ENCODE measurements around the gene NRXN3. TPM values are rescaled to one million over a fixed set of nuclear protein-coding genes. Genes with fewer than 3 reads are reported as not detected.

Gene NRXN3
- total RNA-seq, 1 experiment from 2014 or later, result 1.1 TPM

DNA sequence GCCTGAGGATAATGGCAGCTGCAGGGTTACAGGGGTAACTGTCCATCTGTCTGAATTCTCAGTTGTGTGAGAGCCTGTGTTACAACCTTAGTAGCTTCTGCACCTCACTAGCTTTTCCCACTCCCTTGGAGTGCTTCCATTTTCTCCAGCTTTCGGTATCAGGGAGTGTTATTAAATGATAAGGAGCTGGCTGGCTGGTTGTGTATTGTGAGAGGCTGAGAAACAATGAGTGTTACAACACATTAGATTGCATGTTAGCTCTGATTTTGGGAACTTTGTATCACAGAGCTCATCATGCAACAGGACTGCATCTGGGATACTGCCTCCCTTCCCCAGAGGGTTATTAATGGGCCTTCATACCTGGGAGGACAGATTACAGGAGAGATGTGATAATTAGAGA lies 1317.5 kb downstream of the NRXN3 start:
- Histone ChIP-seq H3K27ac (ENCODE audit: low read length) (no peak overlapping the region), H3K9ac (ENCODE audit: low read length) (no peak overlapping the region), H3K9me2 (replicated peaks; ENCODE audit: low read length) (no peaks in the 10 kb centered on the region), H3K79me2 (ENCODE audit: low read length) (no peaks in the 10 kb centered on the region), H3K4me3 (ENCODE audit: low read length) (no peak overlapping the region), H3K27me3 (ENCODE audit: low read length) (no peaks in the 10 kb centered on the region), H3K9me3 (ENCODE audit: low read length) (no peaks in the 10 kb centered on the region), H3F3A (ENCODE audit: low read length, unreplicated experiment) (no peaks in the 10 kb centered on the region), H3K4me2 (ENCODE audit: low read length) (no peak overlapping the region), H3K4me1 (ENCODE audit: insufficient read depth, low read length) (peaks cover 16% of the 10 kb centered on the region), H3K36me3 (ENCODE audit: low read depth, low read length) (no peaks in the 10 kb centered on the region), H2AFZ (ENCODE audit: low read length) (no peak overlapping the region), H4K20me1 (ENCODE audit: low read length) (no peaks in the 10 kb centered on the region)
- intact Hi-C loops (cut with micrococcal nuclease), result no loop called here
- TF ChIP-seq EZH2 (IDR thresholded peaks at IDR 0.05; ENCODE audit: low read length, unreplicated experiment) (no peak), EZH2phosphoT487 (IDR thresholded peaks at IDR 0.05; ENCODE audit: borderline replicate concordance, low read length) (no peak)
- TF ChIP-seq, protein P1, sequence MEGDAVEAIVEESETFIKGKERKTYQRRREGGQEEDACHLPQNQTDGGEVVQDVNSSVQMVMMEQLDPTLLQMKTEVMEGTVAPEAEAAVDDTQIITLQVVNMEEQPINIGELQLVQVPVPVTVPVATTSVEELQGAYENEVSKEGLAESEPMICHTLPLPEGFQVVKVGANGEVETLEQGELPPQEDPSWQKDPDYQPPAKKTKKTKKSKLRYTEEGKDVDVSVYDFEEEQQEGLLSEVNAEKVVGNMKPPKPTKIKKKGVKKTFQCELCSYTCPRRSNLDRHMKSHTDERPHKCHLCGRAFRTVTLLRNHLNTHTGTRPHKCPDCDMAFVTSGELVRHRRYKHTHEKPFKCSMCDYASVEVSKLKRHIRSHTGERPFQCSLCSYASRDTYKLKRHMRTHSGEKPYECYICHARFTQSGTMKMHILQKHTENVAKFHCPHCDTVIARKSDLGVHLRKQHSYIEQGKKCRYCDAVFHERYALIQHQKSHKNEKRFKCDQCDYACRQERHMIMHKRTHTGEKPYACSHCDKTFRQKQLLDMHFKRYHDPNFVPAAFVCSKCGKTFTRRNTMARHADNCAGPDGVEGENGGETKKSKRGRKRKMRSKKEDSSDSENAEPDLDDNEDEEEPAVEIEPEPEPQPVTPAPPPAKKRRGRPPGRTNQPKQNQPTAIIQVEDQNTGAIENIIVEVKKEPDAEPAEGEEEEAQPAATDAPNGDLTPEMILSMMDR (conservative IDR thresholded peaks at IDR 0.05; ENCODE audit: low read depth, low read length), result no peak
- ChIA-PET CTCF (no interaction called here), POLR2A (ENCODE audit: unreplicated experiment) (no interaction called here)
- no TSS peak for BruUV-seq (replicated peaks)
- no peak for ATAC-seq
- DNase-seq, result no peak

DNA sequence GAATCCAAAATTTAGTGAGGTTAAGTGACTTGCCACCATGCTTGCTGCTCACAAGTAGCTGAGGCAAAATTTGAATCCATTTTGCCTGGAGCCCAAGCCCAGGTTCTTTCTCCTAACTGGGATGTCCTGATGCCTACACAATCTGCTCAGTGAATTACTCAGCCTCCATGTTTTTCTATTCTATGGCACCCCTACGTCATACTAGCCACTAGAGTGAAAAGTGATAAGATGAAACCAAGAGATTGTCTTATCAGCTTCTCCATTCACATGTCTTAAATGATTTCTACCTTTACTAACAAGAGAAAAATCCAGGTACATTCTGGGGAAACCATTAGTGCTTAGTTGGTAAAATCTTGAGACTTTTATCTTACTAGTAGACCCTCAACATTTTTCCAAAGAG lies 1321.0 kb downstream of the NRXN3 start:
- ATAC-seq, result no peak
- no TSS peak for BruUV-seq (replicated peaks)
- H3K9ac ChIP-seq (ENCODE audit: low read length), result no peak overlapping the region
- H3F3A ChIP-seq (ENCODE audit: low read length, unreplicated experiment), result no peaks in the 10 kb centered on the region
- no peaks in the 10 kb centered on the region for H3K27me3 ChIP-seq (ENCODE audit: low read length)
- no peak overlapping the region for H3K4me2 ChIP-seq (ENCODE audit: low read length)
- ChIA-PET POLR2A (ENCODE audit: unreplicated experiment) (no interaction called here), CTCF (no interaction called here)
- intact Hi-C loops (cut with micrococcal nuclease), result no loop called here
- H3K4me3 ChIP-seq (ENCODE audit: low read length), result no peak overlapping the region
- no peaks in the 10 kb centered on the region for H3K4me1 ChIP-seq (ENCODE audit: insufficient read depth, low read length)
- no peak for DNase-seq
- no peaks in the 10 kb centered on the region for H3K79me2 ChIP-seq (ENCODE audit: low read length)
- TF ChIP-seq EZH2 (IDR thresholded peaks at IDR 0.05; ENCODE audit: low read length, unreplicated experiment), result no peak
- TF ChIP-seq EZH2phosphoT487 (IDR thresholded peaks at IDR 0.05; ENCODE audit: borderline replicate concordance, low read length), result no peak
- TF ChIP-seq, protein P1 (conservative IDR thresholded peaks at IDR 0.05; ENCODE audit: low read depth, low read length), result no peak
- H3K9me2 ChIP-seq (replicated peaks; ENCODE audit: low read length), result no peaks in the 10 kb centered on the region
- no peak overlapping the region for H2AFZ ChIP-seq (ENCODE audit: low read length)
- no peaks in the 10 kb centered on the region for H3K36me3 ChIP-seq (ENCODE audit: low read depth, low read length)
- H3K27ac ChIP-seq (ENCODE audit: low read length), result no peak overlapping the region
- H4K20me1 ChIP-seq (ENCODE audit: low read length), result no peaks in the 10 kb centered on the region
- H3K9me3 ChIP-seq (ENCODE audit: low read length), result no peaks in the 10 kb centered on the region

DNA sequence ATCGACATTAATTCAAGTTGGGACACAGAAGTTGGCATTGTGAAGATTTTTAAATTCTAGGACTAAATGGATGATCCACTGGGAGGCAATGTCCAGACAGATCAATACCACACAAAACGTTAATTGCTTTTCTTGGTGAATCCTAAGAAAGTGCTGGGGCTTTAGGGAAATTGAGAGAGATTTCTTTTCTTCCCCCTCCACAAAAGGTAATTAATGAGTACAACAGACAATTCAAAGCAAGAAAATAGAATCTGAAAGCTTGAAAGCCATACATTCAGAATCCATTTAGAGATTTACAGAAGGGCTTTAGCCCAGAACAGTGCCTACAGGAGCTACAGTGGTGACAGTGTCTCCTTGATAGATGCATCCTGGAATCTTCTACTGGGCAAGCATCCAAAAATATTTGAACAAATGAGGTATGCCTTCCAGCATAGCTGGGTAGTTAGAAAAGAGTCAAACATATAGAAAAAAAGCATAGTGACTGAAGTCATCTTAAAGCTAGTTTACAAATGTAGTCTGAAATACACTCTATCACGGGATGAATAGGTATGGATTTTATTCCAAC lies 1323.0 kb downstream of the NRXN3 start:
- Histone ChIP-seq H2AFZ (ENCODE audit: low read length) (no peak overlapping the region), H3K4me2 (ENCODE audit: low read length) (no peak overlapping the region), H4K20me1 (ENCODE audit: low read length) (no peaks in the 10 kb centered on the region), H3K27ac (ENCODE audit: low read length) (no peak overlapping the region), H3K4me1 (ENCODE audit: insufficient read depth, low read length) (0 out of 2 replicates have a peak, but pooled peaks cover 2% of the 10 kb centered on the region), H3K9ac (ENCODE audit: low read length) (no peak overlapping the region), H3K79me2 (ENCODE audit: low read length) (no peaks in the 10 kb centered on the region), H3K36me3 (ENCODE audit: low read depth, low read length) (no peaks in the 10 kb centered on the region), H3K9me2 (replicated peaks; ENCODE audit: low read length) (no peaks in the 10 kb centered on the region), H3K4me3 (ENCODE audit: low read length) (no peak overlapping the region), H3K9me3 (ENCODE audit: low read length) (no peaks in the 10 kb centered on the region), H3F3A (ENCODE audit: low read length, unreplicated experiment) (no peaks in the 10 kb centered on the region), H3K27me3 (ENCODE audit: low read length) (no peaks in the 10 kb centered on the region)
- DNase-seq (no peak), ATAC-seq (no peak)
- BruUV-seq (replicated peaks), result no TSS peak
- ChIA-PET CTCF (no interaction called here), POLR2A (ENCODE audit: unreplicated experiment) (no interaction called here)
- intact Hi-C loops (cut with micrococcal nuclease), result no loop called here
- TF ChIP-seq, protein P1 (conservative IDR thresholded peaks at IDR 0.05; ENCODE audit: low read depth, low read length), result no peak
- no peak for TF ChIP-seq EZH2phosphoT487 (IDR thresholded peaks at IDR 0.05; ENCODE audit: borderline replicate concordance, low read length)
- no peak for TF ChIP-seq EZH2 (IDR thresholded peaks at IDR 0.05; ENCODE audit: low read length, unreplicated experiment)
